ENCODE data around the gene ZMYND10. TPM values are rescaled to one million over a fixed set of nuclear protein-coding genes. Genes with fewer than 3 reads are reported as not detected.
A peak's percentile ranks its signal among the peaks of the same experiment; 100 is the strongest.

The ZMYND10 gene
- total and polyA plus RNA-seq, 2 donors (not counting 1 experiment from before 2014, with no cell fraction given) = 0.32 to 0.83 TPM

DNA sequence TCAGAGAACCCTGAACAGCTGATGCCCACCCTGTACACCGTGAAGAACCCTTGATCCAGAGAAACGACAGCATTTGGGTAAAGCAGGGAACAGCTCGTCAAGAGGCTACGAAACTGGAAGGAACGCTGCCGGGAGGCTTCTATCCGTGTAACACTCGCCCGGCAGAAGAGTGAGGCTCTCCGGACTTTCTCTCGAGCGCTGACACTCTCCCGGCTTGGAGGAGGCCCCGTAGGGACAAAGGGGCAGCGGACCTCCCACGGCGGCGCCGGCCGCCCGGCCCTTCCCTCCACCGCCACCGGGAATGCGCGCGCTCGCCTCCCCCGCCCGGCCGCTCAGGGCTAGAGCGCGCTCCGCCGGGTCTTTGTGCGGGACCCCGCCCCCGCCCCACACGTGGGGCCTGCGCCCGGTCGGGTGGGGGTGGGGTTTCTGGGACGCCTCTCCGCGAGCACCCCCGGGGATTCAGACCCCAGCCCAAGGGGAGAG, 24.6 kb downstream of the ZMYND10 start:
- peaks cover 23% of the 10 kb centered on the region for H3K79me2 ChIP-seq (ENCODE audit: control insufficient read depth, insufficient read depth, low read length)
- H3K4me3 ChIP-seq (replicated peaks in 1 of 4; ENCODE audit: control extremely low read depth in 1 of 4, insufficient read depth in 1 of 4, low read depth in 3 of 4, low read length in 4 of 4) = peak overlapping the region; percentile 64 to 84 (median 68)
- peak overlapping the region; percentile 99 for H3K27ac ChIP-seq (ENCODE audit: insufficient read depth, low read length)
- no peak overlapping the region for H2AFZ ChIP-seq (ENCODE audit: low read length)
- H3K4me1 ChIP-seq (ENCODE audit: control insufficient read depth, extremely low read depth, insufficient read depth, low read length) = peaks cover 7% of the 10 kb centered on the region
- peaks cover 19% of the 10 kb centered on the region for H3K36me3 ChIP-seq (ENCODE audit: control insufficient read depth, insufficient read depth, low read length)
- H3K4me2 ChIP-seq (ENCODE audit: extremely low read depth, insufficient read depth, low read length) = peak overlapping the region; percentile 87
- DNase-seq (ENCODE audit: low read depth in 2 of 2) = peak; percentile 65
- H3K9ac ChIP-seq (ENCODE audit: insufficient read depth, low read length) = peak overlapping the region; percentile 99
- no peaks in the 10 kb centered on the region for H4K20me1 ChIP-seq (ENCODE audit: control insufficient read depth, extremely low read depth, insufficient read depth, low read length)
- no peaks in the 10 kb centered on the region for H3K27me3 ChIP-seq (ENCODE audit: control insufficient read depth, insufficient read depth, low read length)
- no peaks in the 10 kb centered on the region for H3K9me3 ChIP-seq (ENCODE audit: control insufficient read depth, insufficient read depth, low read depth, low read length)
- no peak for TF ChIP-seq EZH2 (IDR thresholded peaks at IDR 0.05; ENCODE audit: low read length, missing control alignments)

DNA sequence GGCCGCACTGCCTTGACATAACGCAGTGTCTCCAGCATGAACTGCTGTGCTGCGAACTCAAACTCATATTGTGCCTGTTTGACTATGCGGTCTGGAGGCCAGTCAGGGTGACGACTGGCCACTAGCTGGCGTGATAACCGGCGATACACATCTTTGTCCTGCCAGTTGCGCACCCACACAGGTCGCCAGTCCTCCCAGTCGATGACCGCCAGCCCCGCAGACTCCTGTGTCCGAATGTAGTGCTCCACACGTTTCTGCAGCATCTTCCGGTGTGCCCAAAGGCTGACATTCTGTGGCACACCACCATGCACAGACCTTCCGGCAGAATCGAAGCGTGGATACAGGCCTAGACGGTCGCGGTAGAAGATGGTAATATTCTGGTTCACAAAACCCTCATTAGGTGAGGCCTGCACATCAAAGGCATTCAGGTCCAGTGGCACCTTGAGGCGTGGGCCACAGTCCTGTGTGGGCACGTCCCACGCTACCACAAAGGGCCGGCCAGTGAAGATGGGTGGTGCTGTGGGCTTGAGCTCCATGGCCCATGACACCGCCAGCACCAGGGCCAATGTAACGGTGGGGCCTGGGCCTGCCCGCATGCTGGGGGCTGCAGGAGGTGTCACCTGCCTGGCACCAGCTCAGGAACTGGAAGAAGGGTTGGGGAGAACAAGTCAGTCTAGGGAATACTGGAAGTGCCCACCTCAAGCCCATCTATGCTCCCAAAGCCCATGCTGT, 25.5 kb downstream of the ZMYND10 start:
- H3K27ac ChIP-seq (ENCODE audit: insufficient read depth, low read length) = no peak overlapping the region
- H3K79me2 ChIP-seq (ENCODE audit: control insufficient read depth, insufficient read depth, low read length) = peaks cover 23% of the 10 kb centered on the region
- no peak for TF ChIP-seq EZH2 (IDR thresholded peaks at IDR 0.05; ENCODE audit: low read length, missing control alignments)
- TF ChIP-seq, protein P1, sequence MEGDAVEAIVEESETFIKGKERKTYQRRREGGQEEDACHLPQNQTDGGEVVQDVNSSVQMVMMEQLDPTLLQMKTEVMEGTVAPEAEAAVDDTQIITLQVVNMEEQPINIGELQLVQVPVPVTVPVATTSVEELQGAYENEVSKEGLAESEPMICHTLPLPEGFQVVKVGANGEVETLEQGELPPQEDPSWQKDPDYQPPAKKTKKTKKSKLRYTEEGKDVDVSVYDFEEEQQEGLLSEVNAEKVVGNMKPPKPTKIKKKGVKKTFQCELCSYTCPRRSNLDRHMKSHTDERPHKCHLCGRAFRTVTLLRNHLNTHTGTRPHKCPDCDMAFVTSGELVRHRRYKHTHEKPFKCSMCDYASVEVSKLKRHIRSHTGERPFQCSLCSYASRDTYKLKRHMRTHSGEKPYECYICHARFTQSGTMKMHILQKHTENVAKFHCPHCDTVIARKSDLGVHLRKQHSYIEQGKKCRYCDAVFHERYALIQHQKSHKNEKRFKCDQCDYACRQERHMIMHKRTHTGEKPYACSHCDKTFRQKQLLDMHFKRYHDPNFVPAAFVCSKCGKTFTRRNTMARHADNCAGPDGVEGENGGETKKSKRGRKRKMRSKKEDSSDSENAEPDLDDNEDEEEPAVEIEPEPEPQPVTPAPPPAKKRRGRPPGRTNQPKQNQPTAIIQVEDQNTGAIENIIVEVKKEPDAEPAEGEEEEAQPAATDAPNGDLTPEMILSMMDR (conservative IDR thresholded peaks at IDR 0.05 in 1 of 2, IDR thresholded peaks at IDR 0.05 in 1 of 2; ENCODE audit: low read depth in 1 of 2, low read length in 2 of 2) = no peak
- no peaks in the 10 kb centered on the region for H3K9me3 ChIP-seq (ENCODE audit: control insufficient read depth, insufficient read depth, low read depth, low read length)
- peaks cover 7% of the 10 kb centered on the region for H3K4me1 ChIP-seq (ENCODE audit: control insufficient read depth, extremely low read depth, insufficient read depth, low read length)
- peak overlapping the region; percentile 87 for H3K4me2 ChIP-seq (ENCODE audit: extremely low read depth, insufficient read depth, low read length)
- no peak for DNase-seq (ENCODE audit: low read depth in 2 of 2)
- H3K27me3 ChIP-seq (ENCODE audit: control insufficient read depth, insufficient read depth, low read length) = no peaks in the 10 kb centered on the region
- H4K20me1 ChIP-seq (ENCODE audit: control insufficient read depth, extremely low read depth, insufficient read depth, low read length) = no peaks in the 10 kb centered on the region
- peaks cover 18% of the 10 kb centered on the region for H3K36me3 ChIP-seq (ENCODE audit: control insufficient read depth, insufficient read depth, low read length)
- H3K9ac ChIP-seq (ENCODE audit: insufficient read depth, low read length) = no peak overlapping the region
- no peak overlapping the region for H2AFZ ChIP-seq (ENCODE audit: low read length)
- peak overlapping the region; percentile 64 to 84 (median 68) for H3K4me3 ChIP-seq (replicated peaks in 1 of 4; ENCODE audit: control extremely low read depth in 1 of 4, insufficient read depth in 1 of 4, low read depth in 3 of 4, low read length in 4 of 4)

DNA sequence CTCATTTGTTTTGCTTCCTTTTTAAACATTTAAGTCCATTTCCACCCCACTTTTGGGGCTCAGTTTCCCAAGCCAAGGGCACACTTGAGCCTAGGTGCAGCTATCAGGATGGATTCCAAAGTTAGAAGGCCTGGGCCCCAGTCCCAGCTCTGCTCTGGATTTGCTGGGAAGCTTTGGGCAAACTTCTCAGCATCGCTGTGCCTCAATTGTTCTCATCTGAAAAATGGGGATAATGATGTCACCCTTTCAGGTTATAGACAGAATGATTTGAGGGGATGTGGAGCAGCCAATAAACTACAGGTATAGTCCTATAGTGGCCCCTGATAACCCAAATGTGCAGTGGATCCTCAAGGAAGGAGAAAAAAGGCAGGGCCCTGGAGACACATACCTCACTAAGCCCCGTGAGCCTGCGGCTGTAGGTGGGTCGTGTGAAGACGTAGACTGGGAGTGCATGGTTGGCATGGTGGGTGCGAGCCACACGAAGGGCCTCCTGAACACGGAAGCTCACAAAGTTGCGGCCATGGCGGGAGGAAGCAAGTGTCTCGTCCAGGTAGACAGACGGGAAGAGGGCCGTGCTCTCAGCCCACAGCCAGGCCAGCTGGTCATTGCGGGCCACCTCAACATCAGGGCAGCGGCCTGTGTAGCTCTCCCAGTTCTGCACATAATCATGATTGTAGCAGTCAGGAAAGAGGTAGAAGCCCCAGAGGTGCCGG, 26.2 kb downstream of the ZMYND10 start:
- H3K27me3 ChIP-seq (ENCODE audit: control insufficient read depth, insufficient read depth, low read length) = no peaks in the 10 kb centered on the region
- no peaks in the 10 kb centered on the region for H4K20me1 ChIP-seq (ENCODE audit: control insufficient read depth, extremely low read depth, insufficient read depth, low read length)
- no peak overlapping the region for H3K27ac ChIP-seq (ENCODE audit: insufficient read depth, low read length)
- no peak overlapping the region for H3K4me2 ChIP-seq (ENCODE audit: extremely low read depth, insufficient read depth, low read length)
- H3K4me1 ChIP-seq (ENCODE audit: control insufficient read depth, extremely low read depth, insufficient read depth, low read length) = peaks cover 7% of the 10 kb centered on the region
- no peak overlapping the region for H2AFZ ChIP-seq (ENCODE audit: low read length)
- no peak overlapping the region for H3K9ac ChIP-seq (ENCODE audit: insufficient read depth, low read length)
- peaks cover 23% of the 10 kb centered on the region for H3K79me2 ChIP-seq (ENCODE audit: control insufficient read depth, insufficient read depth, low read length)
- TF ChIP-seq, protein P1 (conservative IDR thresholded peaks at IDR 0.05 in 1 of 2, IDR thresholded peaks at IDR 0.05 in 1 of 2; ENCODE audit: low read depth in 1 of 2, low read length in 2 of 2) = no peak
- TF ChIP-seq EZH2 (IDR thresholded peaks at IDR 0.05; ENCODE audit: low read length, missing control alignments) = no peak
- DNase-seq (ENCODE audit: low read depth in 2 of 2) = no peak
- H3K4me3 ChIP-seq (replicated peaks in 1 of 4; ENCODE audit: control extremely low read depth in 1 of 4, insufficient read depth in 1 of 4, low read depth in 3 of 4, low read length in 4 of 4) = no peak overlapping the region
- no peaks in the 10 kb centered on the region for H3K9me3 ChIP-seq (ENCODE audit: control insufficient read depth, insufficient read depth, low read depth, low read length)
- peaks cover 18% of the 10 kb centered on the region for H3K36me3 ChIP-seq (ENCODE audit: control insufficient read depth, insufficient read depth, low read length)
